KG1 (cell line): Measurements from ENCODE around the gene NHLRC4.

ENCODE experiments used
- DNase-seq: peaks from one replicate; lab custom pipeline; 2025; lab: John Stamatoyannopoulos, UW

The NHLRC4 gene

GRCh38 chr16:553601-554296 is 13.1 kb upstream of the NHLRC4 start:
- DNase-seq = no peak

GRCh38 chr16:554297-554621 is 12.5 kb upstream of the NHLRC4 start:
- DNase-seq = no peak

GRCh38 chr16:554640-555365 is 12.0 kb upstream of the NHLRC4 start:
- no peak for DNase-seq

GRCh38 chr16:555528-556473 is 11.0 kb upstream of the NHLRC4 start:
- no peak for DNase-seq

- DNase-seq = no peak
Measured at GRCh38 chr16:556474-557173, 10.2 kb upstream of the NHLRC4 start.

- no peak for DNase-seq
Measured at GRCh38 chr16:557463-558297, 9.1 kb upstream of the NHLRC4 start.

GRCh38 chr16:558298-559020 is 8.3 kb upstream of the NHLRC4 start:
- DNase-seq = no peak

GRCh38 chr16:559021-559380 is 7.8 kb upstream of the NHLRC4 start:
- no peak for DNase-seq

GRCh38 chr16:559411-560203 is 7.2 kb upstream of the NHLRC4 start:
- no peak for DNase-seq

GRCh38 chr16:560204-560700 is 6.6 kb upstream of the NHLRC4 start, which contains the start of gene PRR35:
Gene PRR35, plus strand, starts transcription at chr16:560394. Its CDS starts 2,901 bp downstream, at chr16:563295.
- no peak for DNase-seq

- no peak for DNase-seq
Measured at GRCh38 chr16:560701-561412, 5.9 kb upstream of the NHLRC4 start.

GRCh38 chr16:561413-561794 is 5.4 kb upstream of the NHLRC4 start:
- DNase-seq = no peak

GRCh38 chr16:561957-562938 is 4.6 kb upstream of the NHLRC4 start:
- no peak for DNase-seq

- DNase-seq = no peak
Measured at GRCh38 chr16:563072-563644, 3.6 kb upstream of the NHLRC4 start.

GRCh38 chr16:564690-565418 is 2.0 kb upstream of the NHLRC4 start:
- DNase-seq = no peak
